Diencephalon (tissue), 1 donor: ENCODE measurements around the gene SLC2A2. TPM values are rescaled to one million over a fixed set of nuclear protein-coding genes. Genes with fewer than 3 reads are reported as not detected.

Experiments used
- small RNA-seq: library from RNA; depleted of rRNA; stranded (forward); fragments of <200 nt; gene quantifications from one replicate; pipeline ENCODE3, GENCODE V24; 2014
- total RNA-seq: library from RNA; depleted of rRNA; stranded (reverse); fragments of >200 nt; gene quantifications from one replicate; pipeline ENCODE4 v1.2.3, GENCODE V29; 2014

SLC2A2 gene
- total RNA-seq = not detected

GRCh38 chr3:171026597-171027293 lies at the start of gene SLC2A2:
SLC2A2 (minus strand) TSS chr3:171026720; CDS start chr3:171026670, 50 bp downstream.

Small RNAs within 50 kb of the gene (small RNA-seq; reads per million reads assigned to genes)
- not detected for gene RNU1-70P

Other genes with a start within 250 kb of the SLC2A2 start
- 20.8 TPM for gene RPL22L1, start 156.5 kb downstream of the SLC2A2 start, total RNA-seq
- 8.1 TPM for gene EIF5A2, start 118.1 kb downstream of the SLC2A2 start, total RNA-seq